Measurements from ENCODE around the gene SDE2.

- TF ChIP-seq, protein P1, sequence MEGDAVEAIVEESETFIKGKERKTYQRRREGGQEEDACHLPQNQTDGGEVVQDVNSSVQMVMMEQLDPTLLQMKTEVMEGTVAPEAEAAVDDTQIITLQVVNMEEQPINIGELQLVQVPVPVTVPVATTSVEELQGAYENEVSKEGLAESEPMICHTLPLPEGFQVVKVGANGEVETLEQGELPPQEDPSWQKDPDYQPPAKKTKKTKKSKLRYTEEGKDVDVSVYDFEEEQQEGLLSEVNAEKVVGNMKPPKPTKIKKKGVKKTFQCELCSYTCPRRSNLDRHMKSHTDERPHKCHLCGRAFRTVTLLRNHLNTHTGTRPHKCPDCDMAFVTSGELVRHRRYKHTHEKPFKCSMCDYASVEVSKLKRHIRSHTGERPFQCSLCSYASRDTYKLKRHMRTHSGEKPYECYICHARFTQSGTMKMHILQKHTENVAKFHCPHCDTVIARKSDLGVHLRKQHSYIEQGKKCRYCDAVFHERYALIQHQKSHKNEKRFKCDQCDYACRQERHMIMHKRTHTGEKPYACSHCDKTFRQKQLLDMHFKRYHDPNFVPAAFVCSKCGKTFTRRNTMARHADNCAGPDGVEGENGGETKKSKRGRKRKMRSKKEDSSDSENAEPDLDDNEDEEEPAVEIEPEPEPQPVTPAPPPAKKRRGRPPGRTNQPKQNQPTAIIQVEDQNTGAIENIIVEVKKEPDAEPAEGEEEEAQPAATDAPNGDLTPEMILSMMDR (IDR thresholded peaks at IDR 0.05 in 8 of 11, conservative IDR thresholded peaks at IDR 0.05 in 3 of 11) = no peak
- TF ChIP-seq POLR2AphosphoS5 (IDR thresholded peaks at IDR 0.05) = peak in 1 of 3 donors; percentile 18
These were observed 24.7 kb downstream of the SDE2 start for GRCh38 chr1:225974454-225974853.
